Fibroblast of lung (primary cell): ENCODE results near the gene SLC1A4.

Experiments used
- EZH2 ChIP-seq: IDR thresholded peaks from 2 replicates; pipeline ENCODE4 v1.5.1; 2012; ENCODE audit warnings: low read length, control low read depth, mild to moderate bottlenecking; ENCODE audit errors: missing control alignments
- TF ChIP-seq, protein P1 (sequence below), 2 donors: IDR thresholded peaks in 1 of 2; conservative IDR thresholded peaks in 1 of 2; 1 replicate in 1 of 2; 2 replicates in 1 of 2; pipeline ENCODE4 v1.5.1; 2011 to 2012; ENCODE audit warnings: low read length in 2 of 2, control low read depth in 1 of 2, inconsistent platforms in 1 of 2, low read depth in 1 of 2, mild to moderate bottlenecking in 1 of 2

DNA sequence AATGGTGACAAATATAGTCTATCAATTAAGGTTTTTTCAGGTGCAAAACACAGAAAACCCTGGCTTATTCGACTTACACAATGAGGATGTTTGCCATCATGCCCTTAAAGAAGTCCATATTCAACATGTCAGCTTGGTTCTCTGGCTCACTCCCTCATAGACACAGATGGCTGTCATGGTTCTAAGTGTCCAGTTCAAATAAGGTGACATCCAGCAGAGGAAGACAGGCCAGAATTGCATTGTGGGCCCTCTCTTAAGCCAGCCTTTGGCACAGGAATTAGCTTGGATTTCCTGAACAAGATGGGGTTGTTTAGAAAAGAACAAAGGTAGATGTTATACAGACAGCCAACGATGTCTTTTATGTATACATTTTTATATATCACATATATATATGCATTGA, 18.7 kb upstream of the SLC1A4 start:
- TF ChIP-seq, protein P1, sequence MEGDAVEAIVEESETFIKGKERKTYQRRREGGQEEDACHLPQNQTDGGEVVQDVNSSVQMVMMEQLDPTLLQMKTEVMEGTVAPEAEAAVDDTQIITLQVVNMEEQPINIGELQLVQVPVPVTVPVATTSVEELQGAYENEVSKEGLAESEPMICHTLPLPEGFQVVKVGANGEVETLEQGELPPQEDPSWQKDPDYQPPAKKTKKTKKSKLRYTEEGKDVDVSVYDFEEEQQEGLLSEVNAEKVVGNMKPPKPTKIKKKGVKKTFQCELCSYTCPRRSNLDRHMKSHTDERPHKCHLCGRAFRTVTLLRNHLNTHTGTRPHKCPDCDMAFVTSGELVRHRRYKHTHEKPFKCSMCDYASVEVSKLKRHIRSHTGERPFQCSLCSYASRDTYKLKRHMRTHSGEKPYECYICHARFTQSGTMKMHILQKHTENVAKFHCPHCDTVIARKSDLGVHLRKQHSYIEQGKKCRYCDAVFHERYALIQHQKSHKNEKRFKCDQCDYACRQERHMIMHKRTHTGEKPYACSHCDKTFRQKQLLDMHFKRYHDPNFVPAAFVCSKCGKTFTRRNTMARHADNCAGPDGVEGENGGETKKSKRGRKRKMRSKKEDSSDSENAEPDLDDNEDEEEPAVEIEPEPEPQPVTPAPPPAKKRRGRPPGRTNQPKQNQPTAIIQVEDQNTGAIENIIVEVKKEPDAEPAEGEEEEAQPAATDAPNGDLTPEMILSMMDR (conservative IDR thresholded peaks at IDR 0.05 in 1 of 2, IDR thresholded peaks at IDR 0.05 in 1 of 2; ENCODE audit: low read depth in 1 of 2, low read length in 2 of 2), result no peak
- TF ChIP-seq EZH2, result no peak
